Body of pancreas (tissue), 4 donors: Measurements from ENCODE around the gene DRD1.

Experiments used
- CTCF ChIP-seq, 7 experiments: fragments of 450-650 bp in 4 of 7; fragments of 200-600 bp in 3 of 7; sonication (generic) in 3 of 7; IDR thresholded peaks; one replicate each; pipeline ENCODE4 v1.5.1; 2016 to 2019; ENCODE audit warnings: antibody characterized with exemption in 7 of 7
- POLR2A ChIP-seq, 3 donors: fragments of 450-650 bp; IDR thresholded peaks; one replicate each; pipeline ENCODE4 v1.6.1; 2016; ENCODE audit warnings: antibody characterized with exemption in 3 of 3, mild to moderate bottlenecking in 2 of 3

GRCh38 chr5:175469916-175470315 lies 25.9 kb upstream of the DRD1 start:
- no peak for TF ChIP-seq CTCF (IDR thresholded peaks at IDR 0.05)
- TF ChIP-seq POLR2A (IDR thresholded peaks at IDR 0.05) = no peak
